Measurements from ENCODE around the gene GPATCH2.

The GPATCH2 gene

GRCh38 chr1:217577336-217577735, 53.6 kb downstream of the GPATCH2 start:
- no peak for DNase-seq

DNA sequence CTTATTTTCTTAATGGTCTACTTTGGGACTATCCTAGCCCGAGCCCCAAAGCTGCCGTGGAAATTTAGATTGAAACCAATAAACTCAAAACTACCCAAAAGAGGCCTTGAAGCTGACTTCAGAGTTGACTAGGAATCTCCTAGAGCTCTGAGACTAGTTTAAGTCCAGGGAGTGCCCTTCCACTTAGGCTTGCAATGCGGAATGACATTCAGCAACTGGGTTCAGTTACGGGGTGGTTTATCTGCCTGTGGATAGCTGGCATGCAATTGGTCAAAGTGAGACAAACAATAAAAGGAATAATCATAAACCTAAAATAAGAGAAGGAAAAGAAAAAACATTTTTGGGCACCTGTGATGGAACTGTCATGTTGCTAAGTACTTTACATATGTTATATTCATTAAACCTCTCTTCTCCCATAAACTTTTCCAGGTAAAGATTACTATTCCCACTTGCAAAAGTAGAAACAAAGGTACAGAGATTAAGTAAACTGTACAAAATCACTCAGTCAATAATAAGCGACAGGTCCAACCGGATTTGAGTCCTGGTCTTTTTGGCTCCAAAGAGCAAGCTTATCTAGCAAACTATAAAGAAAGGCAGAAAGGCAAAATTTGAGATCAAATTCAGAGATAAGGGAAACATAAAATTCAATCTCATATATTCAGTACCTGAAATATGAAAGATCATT, 56.5 kb downstream of the GPATCH2 start:
- DNase-seq: no peak

GRCh38 chr1:217569021-217569420, 61.9 kb downstream of the GPATCH2 start:
- no peak for DNase-seq

- DNase-seq: no peak
Measured at GRCh38 chr1:217568200-217568599, 62.7 kb downstream of the GPATCH2 start.

GRCh38 chr1:217564833-217565232, 66.1 kb downstream of the GPATCH2 start:
- peak; percentile 6 to 13 for DNase-seq

DNA sequence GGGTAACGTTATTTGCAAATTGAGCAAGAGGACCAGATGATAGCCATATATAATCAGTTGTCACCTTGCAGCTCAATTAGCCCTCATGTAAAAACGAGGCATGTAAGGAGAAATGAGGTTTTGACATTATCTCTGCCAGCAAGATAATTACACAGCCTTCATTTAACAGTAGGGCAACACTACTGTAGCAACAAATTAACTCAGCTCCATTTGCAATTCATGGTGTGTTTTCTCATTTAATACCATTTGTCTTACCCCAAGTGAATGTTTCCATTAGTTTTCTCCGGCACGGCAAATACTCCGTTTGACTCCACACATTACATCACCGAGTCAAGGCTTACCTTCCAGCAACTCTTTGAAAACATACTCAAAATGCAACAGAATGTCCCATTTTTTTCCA, 66.7 kb downstream of the GPATCH2 start:
- DNase-seq: no peak

DNA sequence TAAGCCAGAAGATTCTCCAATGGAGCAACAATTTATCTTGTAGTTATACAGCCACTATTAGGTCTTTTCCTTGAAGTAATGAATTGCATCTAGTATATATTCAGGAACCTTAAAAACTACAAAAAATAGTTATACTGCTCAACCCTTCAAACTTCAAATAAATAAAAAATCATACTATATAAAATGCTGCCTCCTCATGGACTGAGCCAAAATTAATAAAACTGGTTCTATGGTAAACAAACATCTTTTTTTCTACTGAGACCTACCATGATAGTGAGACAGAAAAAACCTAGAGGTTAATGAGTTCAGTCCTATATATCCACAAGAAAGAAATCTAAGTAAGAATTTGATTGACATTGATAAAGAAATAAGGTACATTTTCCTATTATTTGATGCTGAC, 67.7 kb downstream of the GPATCH2 start:
- no peak for DNase-seq

DNA sequence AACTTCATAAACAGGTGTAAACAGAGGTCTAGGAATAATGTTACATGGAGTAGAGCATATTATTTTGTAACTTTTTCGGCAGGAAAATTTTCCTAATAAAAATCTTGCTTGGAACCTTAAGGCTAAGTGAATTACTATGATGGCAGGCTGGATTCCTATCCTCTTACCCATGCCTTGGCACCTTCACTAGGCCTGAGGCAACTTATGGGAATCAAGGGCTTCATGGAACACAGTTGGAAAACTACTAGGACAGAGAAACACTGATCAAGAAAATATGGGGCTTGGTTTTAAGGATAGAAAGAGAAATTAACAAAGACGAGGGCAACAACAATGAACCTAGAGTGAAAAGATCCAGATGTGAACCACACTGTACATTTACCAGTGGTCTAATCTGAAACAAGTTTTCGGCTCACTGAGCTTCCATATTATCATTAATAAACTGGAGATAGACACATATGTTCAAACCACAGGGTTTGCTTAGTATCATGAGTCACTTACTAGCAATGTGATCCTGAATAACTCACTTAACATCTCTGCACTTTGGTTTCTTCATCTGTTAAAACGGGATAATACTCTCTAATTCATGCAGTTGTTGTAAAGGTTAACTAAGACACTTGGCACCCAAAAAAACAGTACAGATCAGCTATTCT, 68.5 kb downstream of the GPATCH2 start:
- no peak for DNase-seq

- DNase-seq: no peak
Measured at GRCh38 chr1:217561446-217561845, 69.4 kb downstream of the GPATCH2 start.

DNA sequence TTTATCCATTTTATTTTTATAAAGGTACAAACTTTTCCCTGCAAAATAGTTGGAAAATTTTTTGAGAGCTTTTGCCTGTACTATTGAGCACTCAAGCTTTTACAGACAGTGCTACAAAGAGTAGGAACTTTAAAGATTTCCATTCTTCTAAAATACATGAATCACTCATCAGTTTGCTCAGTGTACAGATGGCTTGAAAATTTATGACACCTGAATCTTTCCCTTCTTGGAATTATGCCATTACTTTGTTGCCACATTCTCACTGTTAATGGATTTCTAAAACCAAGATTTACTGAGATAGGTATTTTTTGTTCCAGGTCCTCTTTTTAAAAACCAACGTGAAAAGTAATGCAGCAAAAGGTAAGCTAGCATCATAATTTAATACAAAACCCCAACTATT, 76.0 kb downstream of the GPATCH2 start:
- no peak for DNase-seq

- DNase-seq: no peak
Measured at GRCh38 chr1:217553949-217554509, 76.9 kb downstream of the GPATCH2 start.

- DNase-seq: no peak
Measured at GRCh38 chr1:217552339-217552951, 78.4 kb downstream of the GPATCH2 start.

GRCh38 chr1:217542837-217543236, 88.1 kb downstream of the GPATCH2 start:
- no peak for DNase-seq

GRCh38 chr1:217542136-217542777, 88.6 kb downstream of the GPATCH2 start:
- DNase-seq: no peak

DNA sequence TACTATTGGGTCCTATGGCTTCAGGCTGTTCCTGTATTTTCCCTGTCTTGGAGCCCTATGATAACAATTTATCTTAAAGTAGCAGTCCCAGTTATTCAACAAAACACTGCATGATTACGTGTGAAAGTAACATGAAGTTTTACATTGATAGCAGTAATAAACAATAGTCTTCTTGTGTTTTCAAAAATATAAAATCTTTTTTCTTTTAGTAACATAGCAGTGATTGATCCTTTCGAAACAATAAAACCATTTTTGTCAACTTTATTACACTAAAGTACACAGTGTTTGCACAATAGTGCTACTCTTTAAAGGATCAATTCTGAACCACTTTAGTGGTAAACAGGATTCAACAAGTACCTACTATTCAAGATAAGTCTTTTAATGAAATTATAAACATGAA, 90.6 kb downstream of the GPATCH2 start:
- no peak for DNase-seq

- no peak for DNase-seq
Measured at GRCh38 chr1:217539510-217539909, 91.4 kb downstream of the GPATCH2 start.

DNA sequence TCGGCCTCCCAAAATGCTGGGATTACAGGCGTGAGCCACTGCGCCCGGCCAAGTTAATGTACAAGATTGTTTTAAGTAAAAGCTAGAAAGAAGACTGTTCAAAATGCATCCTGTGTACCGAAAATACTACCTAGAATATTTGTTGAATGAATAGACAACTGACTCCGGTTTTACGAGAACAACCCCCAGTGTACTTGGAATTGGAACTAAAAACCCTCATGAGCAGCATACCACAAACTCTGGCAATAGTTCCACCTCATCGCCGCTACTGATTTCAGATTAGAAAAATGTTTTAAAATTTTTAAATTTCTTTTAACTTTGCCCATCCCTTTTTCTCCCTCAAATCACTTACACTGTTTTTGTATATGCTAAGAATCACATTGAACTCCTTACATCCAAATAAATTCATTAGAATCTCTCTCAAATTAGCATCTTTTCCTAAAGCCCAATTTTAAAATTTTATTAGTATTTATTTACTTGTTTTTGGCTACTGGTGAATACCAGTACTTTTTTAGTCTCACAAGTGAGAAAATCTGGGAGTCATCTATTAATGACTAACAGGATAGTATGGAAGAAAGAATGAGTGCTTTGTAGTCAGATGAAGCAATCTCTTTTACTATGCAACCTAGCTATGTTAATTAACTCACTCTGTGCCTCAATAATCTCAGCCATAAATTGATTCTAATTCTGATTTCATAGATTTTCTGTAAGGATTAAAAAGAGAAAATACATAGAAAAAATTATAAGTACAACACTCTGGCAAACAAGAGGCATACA, 95.1 kb downstream of the GPATCH2 start:
- no peak for DNase-seq

DNA sequence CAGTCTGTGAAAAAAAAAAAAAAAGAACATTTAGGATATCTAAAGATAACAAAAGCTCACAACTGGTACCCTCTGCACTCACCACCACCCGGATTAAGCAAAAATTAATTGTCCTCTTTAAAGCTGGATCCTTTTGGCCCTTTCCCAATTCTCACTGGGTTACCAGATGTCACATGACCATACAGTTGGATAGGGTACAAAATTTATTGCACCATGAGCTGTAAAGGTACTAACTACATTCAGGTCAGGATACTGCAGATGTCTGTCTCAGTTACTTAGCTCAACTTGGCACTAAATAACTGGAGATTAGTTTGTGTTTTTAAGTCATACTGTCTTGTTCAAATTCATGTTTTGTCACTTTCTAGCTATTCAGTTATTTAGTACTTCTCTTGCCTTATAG, 96.3 kb downstream of the GPATCH2 start:
- no peak for DNase-seq

GRCh38 chr1:217528271-217528670, 102.6 kb downstream of the GPATCH2 start:
- peak in 1 of 2 donors; percentile 2 for DNase-seq

- no peak for DNase-seq
Measured at GRCh38 chr1:217527151-217527550, 103.7 kb downstream of the GPATCH2 start.

DNA sequence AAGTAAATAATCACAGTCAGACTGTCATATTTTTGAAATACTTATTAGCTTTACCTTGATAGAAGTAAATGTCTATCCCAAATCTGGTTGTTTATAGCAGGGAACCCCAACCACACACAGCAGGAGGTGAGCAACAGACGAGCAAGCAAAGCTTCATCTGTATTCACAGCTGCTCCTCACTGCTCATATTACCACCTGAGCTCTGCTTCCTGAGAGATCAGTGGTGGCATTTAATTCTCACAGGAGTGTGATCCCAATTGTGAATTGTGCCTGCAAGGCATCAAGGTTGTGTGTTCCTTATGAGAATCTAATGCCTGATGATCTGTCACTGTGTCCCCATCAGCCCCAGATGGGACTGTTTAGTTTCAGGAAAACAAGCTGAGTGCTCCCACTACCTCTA, 104.3 kb downstream of the GPATCH2 start:
- no peak for DNase-seq

DNA sequence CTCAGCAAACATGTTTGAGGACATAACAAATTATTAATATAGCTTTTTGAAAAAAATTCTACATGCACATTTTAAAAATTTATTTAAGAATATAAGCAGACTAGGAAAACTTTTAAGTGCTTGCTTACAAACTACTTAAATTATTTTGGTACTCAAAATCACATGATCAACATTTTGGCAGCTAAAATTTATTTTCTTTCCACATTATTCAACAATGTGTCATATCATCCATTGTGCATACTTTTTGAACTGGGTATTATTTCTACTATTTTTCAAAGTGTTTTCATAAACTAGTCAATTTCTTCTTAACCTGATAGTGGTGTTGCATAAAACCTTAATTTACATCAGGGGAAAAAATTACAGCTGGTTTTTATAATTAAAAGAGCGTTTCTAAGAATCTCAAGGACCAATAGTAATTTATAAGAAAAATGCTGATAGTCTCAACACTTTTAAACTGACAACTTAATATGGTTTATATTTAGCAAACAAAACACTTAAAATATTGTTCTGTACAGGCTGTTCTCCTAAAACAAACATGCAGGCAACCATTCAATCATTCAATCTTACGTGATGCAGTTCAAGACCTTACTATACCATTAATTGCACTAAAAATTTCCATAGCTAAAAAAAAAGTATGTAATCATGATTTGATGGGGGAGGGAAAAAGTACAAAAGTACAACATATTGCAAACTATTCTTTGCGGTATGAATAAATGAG, 105.0 kb downstream of the GPATCH2 start:
- DNase-seq: no peak

Data from inflammatory macrophage (primary cell).